GM23338 (cell line): Measurements from ENCODE around the gene DET1. TPM values are rescaled to one million over a fixed set of nuclear protein-coding genes. Genes with fewer than 3 reads are reported as not detected.

Experiments used
- ATAC-seq: fragments of 200-7000 bp; cut with Tn5 transposase; 3 replicates; pipeline ENCODE4 v1.9.1; 2020
- DNase-seq: peaks from one replicate; pipeline ENCODE4 v3.0.0-alpha.2; 2015; ENCODE audit warnings: low spot score
- H2AFZ ChIP-seq: fragments of 200-600 bp; sonication (generic); 2 replicates; pipeline ENCODE4 v1.8.0; 2016; ENCODE audit warnings: antibody characterized with exemption, mild to moderate bottlenecking, moderate library complexity
- H3F3A ChIP-seq: fragments of 200-600 bp; sonication (generic); replicated peaks from 2 replicates; pipeline ENCODE4 v1.8.0; 2017; ENCODE audit warnings: antibody characterized with exemption, mixed run types, low read depth
- H3K27ac ChIP-seq: fragments of 200-600 bp; sonication (generic); 2 replicates; pipeline ENCODE4 v1.6.1; 2016; ENCODE audit warnings: low read depth
- H3K27me3 ChIP-seq: fragments of 200-600 bp; sonication (generic); 2 replicates; pipeline ENCODE4 v1.8.0; 2016; ENCODE audit warnings: mild to moderate bottlenecking, mixed run types, moderate library complexity; ENCODE audit not compliant: insufficient read depth
- H3K36me3 ChIP-seq: fragments of 200-600 bp; sonication (generic); 2 replicates; pipeline ENCODE4 v1.8.0; 2016; ENCODE audit warnings: mild to moderate bottlenecking; ENCODE audit not compliant: insufficient read depth
- H3K4me1 ChIP-seq: fragments of 200-600 bp; sonication (generic); 2 replicates; pipeline ENCODE4 v1.8.0; 2016; ENCODE audit warnings: mild to moderate bottlenecking, moderate library complexity; ENCODE audit not compliant: insufficient read depth
- H3K4me2 ChIP-seq: fragments of 200-600 bp; sonication (generic); 2 replicates; pipeline ENCODE4 v1.7.1; 2017; ENCODE audit warnings: mixed run types
- H3K4me3 ChIP-seq: fragments of 200-600 bp; sonication (generic); 2 replicates; pipeline ENCODE4 v1.6.1; 2016; ENCODE audit warnings: mixed run types
- H3K79me2 ChIP-seq: fragments of 200-600 bp; sonication (generic); replicated peaks from 2 replicates; pipeline ENCODE4 v1.8.0; 2017; ENCODE audit warnings: mild to moderate bottlenecking; ENCODE audit not compliant: insufficient read depth
- H3K9me2 ChIP-seq: fragments of 200-600 bp; sonication (generic); 2 replicates; pipeline ENCODE4 v1.8.0; 2017; ENCODE audit not compliant: insufficient read depth
- H4K20me1 ChIP-seq: fragments of 200-600 bp; sonication (generic); replicated peaks from 2 replicates; pipeline ENCODE4 v1.8.0; 2017; ENCODE audit warnings: mild to moderate bottlenecking; ENCODE audit not compliant: insufficient read depth
- H3K27ac Mint-ChIP-seq: 2 replicates; pipeline ENCODE4 v1.8.0; 2020; ENCODE audit warnings: inconsistent platforms, mild to moderate bottlenecking, moderate library complexity, mixed read lengths
- H3K27me3 Mint-ChIP-seq: 3 replicates; pipeline ENCODE4 v1.8.0; 2022; ENCODE audit warnings: low read depth, mild to moderate bottlenecking, moderate library complexity, mixed read lengths, inconsistent platforms; ENCODE audit not compliant: insufficient read depth, poor library complexity
- H3K36me3 Mint-ChIP-seq: 3 replicates; pipeline ENCODE4 v1.8.0; 2021; ENCODE audit warnings: low read depth, mild to moderate bottlenecking, inconsistent platforms, moderate library complexity, mixed read lengths
- H3K4me1 Mint-ChIP-seq: 3 replicates; pipeline ENCODE4 v1.8.0; 2020; ENCODE audit warnings: mild to moderate bottlenecking, inconsistent platforms, mixed read lengths
- H3K4me3 Mint-ChIP-seq: 3 replicates; pipeline ENCODE4 v1.8.0; 2021; ENCODE audit warnings: moderate library complexity, mild to moderate bottlenecking, inconsistent platforms, mixed read lengths
- H3K9me3 Mint-ChIP-seq: 3 replicates; pipeline ENCODE4 v1.8.0; 2020; ENCODE audit warnings: moderate library complexity, mild to moderate bottlenecking, inconsistent platforms, mixed read lengths
- CREB1 ChIP-seq: fragments of 250-450 bp; sonication (Bioruptor Pico); IDR thresholded peaks from 2 replicates; pipeline ENCODE4 v1.5.0; 2020; ENCODE audit warnings: low read depth, mild to moderate bottlenecking, moderate library complexity
- EZH2phosphoT487 ChIP-seq: fragments of 200-600 bp; sonication (generic); IDR thresholded peaks from one replicate; pipeline ENCODE4 v1.8.1; 2018; ENCODE audit warnings: antibody characterized with exemption; ENCODE audit not compliant: unreplicated experiment
- NANOG ChIP-seq: IDR thresholded peaks from 2 replicates; pipeline ENCODE4 v1.6.1; 2016; ENCODE audit warnings: antibody characterized with exemption, borderline replicate concordance
- POLR2AphosphoS5 ChIP-seq: IDR thresholded peaks from 2 replicates; pipeline ENCODE4 v1.6.1; 2016; ENCODE audit warnings: antibody characterized with exemption, low read depth
- STAT1 ChIP-seq: IDR thresholded peaks from one replicate; pipeline ENCODE4 v1.6.1; 2016; ENCODE audit warnings: antibody characterized with exemption; ENCODE audit not compliant: unreplicated experiment
- ZNF114 ChIP-seq: fragments of 250-450 bp; sonication (Bioruptor Pico); IDR thresholded peaks from 2 replicates; pipeline ENCODE4 v1.5.0; 2020; ENCODE audit warnings: mild to moderate bottlenecking, moderate library complexity
- ZNF331 ChIP-seq: fragments of 250-450 bp; sonication (Bioruptor Pico); IDR thresholded peaks from 2 replicates; pipeline ENCODE4 v1.5.0; 2020; ENCODE audit warnings: low read depth, mild to moderate bottlenecking, moderate library complexity
- polyA plus RNA-seq: library from polyadenylated mRNA; unstranded; fragments of >200 nt; fragmentation: Nextera tagmentation; extraction: Ambion mirVana; gene quantifications from 2 replicates; pipeline ENCODE4 v1.2.1, GENCODE V29; 2016
- total RNA-seq: library from RNA; depleted of rRNA; stranded (reverse); fragments of >200 nt; shearing (Covaris generic); gene quantifications from 2 replicates; pipeline ENCODE4 v1.2.3, GENCODE V29; 2014
- TF ChIP-seq, protein P1 (sequence below): fragments of 250-450 bp; sonication (Bioruptor Pico); IDR thresholded peaks from 2 replicates; pipeline ENCODE4 v1.5.0; 2020; ENCODE audit warnings: mild to moderate bottlenecking, moderate library complexity
- TF ChIP-seq, protein P2 (sequence below): IDR thresholded peaks from 2 replicates; pipeline ENCODE4 v1.6.1; 2016; ENCODE audit warnings: antibody characterized with exemption

DET1 gene
- total and polyA plus RNA-seq, 2 experiments from 2014 or later = 4.2 to 8.6 TPM

DNA sequence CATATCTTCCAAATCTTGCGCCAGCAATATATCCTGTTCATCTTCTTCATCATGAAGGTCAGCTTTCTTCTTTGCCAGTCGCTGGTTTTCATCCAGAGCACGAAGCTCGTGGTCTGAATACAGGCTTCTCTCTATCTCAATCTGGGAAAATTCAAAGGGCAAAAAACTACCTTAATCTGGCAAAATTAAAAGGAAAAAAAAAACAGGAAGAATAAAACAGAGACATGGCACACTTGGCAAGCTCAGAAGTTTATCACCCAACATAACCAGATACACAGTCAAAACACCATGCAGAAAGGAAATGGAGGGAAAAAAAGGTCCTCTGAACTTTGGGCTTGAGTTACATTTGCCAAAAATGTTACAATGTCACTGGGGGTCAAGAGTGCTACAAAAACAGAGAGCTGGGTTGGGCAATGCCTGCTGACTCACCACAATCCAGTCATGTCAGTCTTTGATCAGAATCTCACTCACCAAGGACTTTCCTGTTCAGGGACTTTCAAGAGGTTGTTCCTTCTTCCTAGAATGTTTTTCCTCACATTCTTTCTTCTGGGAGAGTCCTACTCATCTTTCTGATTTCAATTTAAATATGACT, 80.8 kb downstream of the DET1 start:
- Histone ChIP-seq H3K79me2 (peaks cover 43% of the 10 kb centered on the region), H4K20me1 (peaks cover 8% of the 10 kb centered on the region; the same call in 1 of the 2 replicates), H3K27me3 (no peaks in the 10 kb centered on the region), H3K4me3 (peak overlapping the region; percentile 91; the same call in 1 of the 2 replicates), H3K9me2 (no peaks in the 10 kb centered on the region), H3K4me2 (peak overlapping the region; percentile 94), H3K36me3 (peaks cover 33% of the 10 kb centered on the region), H3K27ac (0 out of 2 replicates have a peak overlapping the region, but pooled peaks have one; percentile 1), H3F3A (no peaks in the 10 kb centered on the region), H2AFZ (no peak overlapping the region), H3K4me1 (peaks cover 9% of the 10 kb centered on the region; the same call in 1 of the 2 replicates)
- H3K27me3 Mint-ChIP-seq = peaks cover 6% of the 10 kb centered on the region
- no peak for DNase-seq
- H3K36me3 Mint-ChIP-seq = peaks cover 27% of the 10 kb centered on the region
- H3K4me1 Mint-ChIP-seq = peaks cover 14% of the 10 kb centered on the region; the same call in 2 of the 3 replicates
- peak overlapping the region; percentile 99 for H3K4me3 Mint-ChIP-seq
- no peak overlapping the region for H3K27ac Mint-ChIP-seq
- ATAC-seq = no peak
- TF ChIP-seq, protein P1, sequence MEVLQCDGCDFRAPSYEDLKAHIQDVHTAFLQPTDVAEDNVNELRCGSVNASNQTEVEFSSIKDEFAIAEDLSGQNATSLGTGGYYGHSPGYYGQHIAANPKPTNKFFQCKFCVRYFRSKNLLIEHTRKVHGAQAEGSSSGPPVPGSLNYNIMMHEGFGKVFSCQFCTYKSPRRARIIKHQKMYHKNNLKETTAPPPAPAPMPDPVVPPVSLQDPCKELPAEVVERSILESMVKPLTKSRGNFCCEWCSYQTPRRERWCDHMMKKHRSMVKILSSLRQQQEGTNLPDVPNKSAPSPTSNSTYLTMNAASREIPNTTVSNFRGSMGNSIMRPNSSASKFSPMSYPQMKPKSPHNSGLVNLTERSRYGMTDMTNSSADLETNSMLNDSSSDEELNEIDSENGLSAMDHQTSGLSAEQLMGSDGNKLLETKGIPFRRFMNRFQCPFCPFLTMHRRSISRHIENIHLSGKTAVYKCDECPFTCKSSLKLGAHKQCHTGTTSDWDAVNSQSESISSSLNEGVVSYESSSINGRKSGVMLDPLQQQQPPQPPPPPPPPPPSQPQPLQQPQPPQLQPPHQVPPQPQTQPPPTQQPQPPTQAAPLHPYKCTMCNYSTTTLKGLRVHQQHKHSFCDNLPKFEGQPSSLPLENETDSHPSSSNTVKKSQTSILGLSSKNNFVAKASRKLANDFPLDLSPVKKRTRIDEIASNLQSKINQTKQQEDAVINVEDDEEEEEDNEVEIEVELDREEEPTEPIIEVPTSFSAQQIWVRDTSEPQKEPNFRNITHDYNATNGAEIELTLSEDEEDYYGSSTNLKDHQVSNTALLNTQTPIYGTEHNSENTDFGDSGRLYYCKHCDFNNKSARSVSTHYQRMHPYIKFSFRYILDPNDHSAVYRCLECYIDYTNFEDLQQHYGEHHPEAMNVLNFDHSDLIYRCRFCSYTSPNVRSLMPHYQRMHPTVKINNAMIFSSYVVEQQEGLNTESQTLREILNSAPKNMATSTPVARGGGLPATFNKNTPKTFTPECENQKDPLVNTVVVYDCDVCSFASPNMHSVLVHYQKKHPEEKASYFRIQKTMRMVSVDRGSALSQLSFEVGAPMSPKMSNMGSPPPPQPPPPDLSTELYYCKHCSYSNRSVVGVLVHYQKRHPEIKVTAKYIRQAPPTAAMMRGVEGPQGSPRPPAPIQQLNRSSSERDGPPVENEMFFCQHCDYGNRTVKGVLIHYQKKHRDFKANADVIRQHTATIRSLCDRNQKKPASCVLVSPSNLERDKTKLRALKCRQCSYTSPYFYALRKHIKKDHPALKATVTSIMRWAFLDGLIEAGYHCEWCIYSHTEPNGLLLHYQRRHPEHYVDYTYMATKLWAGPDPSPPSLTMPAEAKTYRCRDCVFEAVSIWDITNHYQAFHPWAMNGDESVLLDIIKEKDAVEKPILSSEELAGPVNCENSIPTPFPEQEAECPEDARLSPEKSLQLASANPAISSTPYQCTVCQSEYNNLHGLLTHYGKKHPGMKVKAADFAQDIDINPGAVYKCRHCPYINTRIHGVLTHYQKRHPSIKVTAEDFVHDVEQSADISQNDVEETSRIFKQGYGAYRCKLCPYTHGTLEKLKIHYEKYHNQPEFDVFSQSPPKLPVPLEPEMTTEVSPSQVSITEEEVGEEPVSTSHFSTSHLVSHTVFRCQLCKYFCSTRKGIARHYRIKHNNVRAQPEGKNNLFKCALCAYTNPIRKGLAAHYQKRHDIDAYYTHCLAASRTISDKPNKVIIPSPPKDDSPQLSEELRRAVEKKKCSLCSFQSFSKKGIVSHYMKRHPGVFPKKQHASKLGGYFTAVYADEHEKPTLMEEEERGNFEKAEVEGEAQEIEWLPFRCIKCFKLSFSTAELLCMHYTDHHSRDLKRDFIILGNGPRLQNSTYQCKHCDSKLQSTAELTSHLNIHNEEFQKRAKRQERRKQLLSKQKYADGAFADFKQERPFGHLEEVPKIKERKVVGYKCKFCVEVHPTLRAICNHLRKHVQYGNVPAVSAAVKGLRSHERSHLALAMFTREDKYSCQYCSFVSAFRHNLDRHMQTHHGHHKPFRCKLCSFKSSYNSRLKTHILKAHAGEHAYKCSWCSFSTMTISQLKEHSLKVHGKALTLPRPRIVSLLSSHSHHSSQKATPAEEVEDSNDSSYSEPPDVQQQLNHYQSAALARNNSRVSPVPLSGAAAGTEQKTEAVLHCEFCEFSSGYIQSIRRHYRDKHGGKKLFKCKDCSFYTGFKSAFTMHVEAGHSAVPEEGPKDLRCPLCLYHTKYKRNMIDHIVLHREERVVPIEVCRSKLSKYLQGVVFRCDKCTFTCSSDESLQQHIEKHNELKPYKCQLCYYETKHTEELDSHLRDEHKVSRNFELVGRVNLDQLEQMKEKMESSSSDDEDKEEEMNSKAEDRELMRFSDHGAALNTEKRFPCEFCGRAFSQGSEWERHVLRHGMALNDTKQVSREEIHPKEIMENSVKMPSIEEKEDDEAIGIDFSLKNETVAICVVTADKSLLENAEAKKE (CRISPR knock-in tag) = no peak
- no peak for TF ChIP-seq CREB1
- no peak for TF ChIP-seq ZNF331 (CRISPR knock-in tag)
- TF ChIP-seq, protein P2, sequence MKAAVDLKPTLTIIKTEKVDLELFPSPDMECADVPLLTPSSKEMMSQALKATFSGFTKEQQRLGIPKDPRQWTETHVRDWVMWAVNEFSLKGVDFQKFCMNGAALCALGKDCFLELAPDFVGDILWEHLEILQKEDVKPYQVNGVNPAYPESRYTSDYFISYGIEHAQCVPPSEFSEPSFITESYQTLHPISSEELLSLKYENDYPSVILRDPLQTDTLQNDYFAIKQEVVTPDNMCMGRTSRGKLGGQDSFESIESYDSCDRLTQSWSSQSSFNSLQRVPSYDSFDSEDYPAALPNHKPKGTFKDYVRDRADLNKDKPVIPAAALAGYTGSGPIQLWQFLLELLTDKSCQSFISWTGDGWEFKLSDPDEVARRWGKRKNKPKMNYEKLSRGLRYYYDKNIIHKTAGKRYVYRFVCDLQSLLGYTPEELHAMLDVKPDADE = no peak
- no peak for TF ChIP-seq EZH2phosphoT487
- TF ChIP-seq NANOG = no peak
- TF ChIP-seq STAT1 = no peak
- no peak for TF ChIP-seq ZNF114
- TF ChIP-seq POLR2AphosphoS5 = no peak
- no peaks in the 10 kb centered on the region; the same call in 2 of the 3 replicates for H3K9me3 Mint-ChIP-seq
